ENCODE results near the gene SRF.

SRF gene

DNA sequence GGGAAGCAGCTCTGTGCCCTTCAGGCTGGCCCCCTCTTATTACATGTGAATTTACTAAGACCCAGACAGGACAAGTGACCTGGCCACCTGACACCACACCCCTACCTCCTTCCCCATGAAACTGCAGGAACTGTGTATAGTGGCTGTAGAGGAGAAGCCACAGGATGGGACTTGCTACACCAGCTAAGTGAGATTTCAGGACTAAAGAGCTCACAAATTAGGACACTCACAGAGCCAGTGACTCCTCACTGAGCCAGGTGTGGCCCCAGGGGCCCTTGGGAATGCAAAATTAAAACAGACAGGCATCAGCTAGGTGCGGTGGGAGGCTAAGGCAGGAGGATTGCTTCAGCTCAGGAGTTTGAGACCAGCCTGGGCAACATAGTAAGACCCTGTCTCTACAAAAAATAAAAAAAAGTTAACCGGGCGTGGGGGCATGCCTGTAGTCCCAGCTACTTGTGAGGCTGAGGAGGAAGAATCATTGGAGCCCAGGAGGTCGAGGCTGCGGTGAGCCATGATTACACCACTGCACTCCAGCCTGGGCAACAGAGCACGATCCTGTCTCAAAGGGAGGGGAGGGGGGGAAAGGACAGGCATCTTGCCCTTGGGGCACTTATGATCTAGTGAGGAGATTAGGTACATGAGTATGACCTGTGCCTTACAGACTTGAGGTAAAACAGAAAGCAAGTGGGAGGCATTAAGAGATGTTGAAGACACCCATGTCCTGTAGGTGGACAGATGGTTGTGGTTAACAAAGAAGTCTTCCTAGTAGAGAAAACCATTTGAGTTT, 23.2 kb upstream of the SRF start:
- no peak for DNase-seq

DNA sequence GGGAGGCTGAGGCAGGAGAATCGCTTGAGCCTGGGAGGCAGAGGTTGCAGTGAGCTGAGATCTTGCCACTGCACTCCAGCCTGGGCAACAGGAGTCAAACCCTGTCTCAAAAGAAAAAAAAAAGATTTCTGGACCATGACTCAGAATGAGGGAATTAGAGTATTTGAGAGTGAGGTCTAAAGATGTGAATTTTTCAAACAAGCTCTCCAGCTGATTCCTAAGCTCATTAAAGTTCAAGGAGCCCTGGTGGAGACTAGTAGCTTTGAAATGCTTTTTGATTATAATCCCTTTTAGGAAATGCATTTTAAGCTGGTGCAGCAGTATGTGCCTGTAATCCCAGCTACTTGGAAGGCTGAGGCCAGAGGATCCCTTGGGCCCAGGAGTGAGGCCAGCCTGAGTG, 21.8 kb upstream of the SRF start:
- no peak for DNase-seq

- no peak for DNase-seq
These were observed 20.9 kb upstream of the SRF start for GRCh38 chr6:43150051-43150751.

GRCh38 chr6:43159599-43159998, 11.5 kb upstream of the SRF start:
- DNase-seq: no peak

- DNase-seq: no peak
These were observed 7.2 kb upstream of the SRF start for GRCh38 chr6:43163899-43164298.

- DNase-seq: peak; percentile 80
These were observed 595 bp upstream of the SRF start for GRCh38 chr6:43170417-43170930.

- no peak for DNase-seq
These were observed 636 bp downstream of the SRF start for GRCh38 chr6:43171707-43172103.

DNA sequence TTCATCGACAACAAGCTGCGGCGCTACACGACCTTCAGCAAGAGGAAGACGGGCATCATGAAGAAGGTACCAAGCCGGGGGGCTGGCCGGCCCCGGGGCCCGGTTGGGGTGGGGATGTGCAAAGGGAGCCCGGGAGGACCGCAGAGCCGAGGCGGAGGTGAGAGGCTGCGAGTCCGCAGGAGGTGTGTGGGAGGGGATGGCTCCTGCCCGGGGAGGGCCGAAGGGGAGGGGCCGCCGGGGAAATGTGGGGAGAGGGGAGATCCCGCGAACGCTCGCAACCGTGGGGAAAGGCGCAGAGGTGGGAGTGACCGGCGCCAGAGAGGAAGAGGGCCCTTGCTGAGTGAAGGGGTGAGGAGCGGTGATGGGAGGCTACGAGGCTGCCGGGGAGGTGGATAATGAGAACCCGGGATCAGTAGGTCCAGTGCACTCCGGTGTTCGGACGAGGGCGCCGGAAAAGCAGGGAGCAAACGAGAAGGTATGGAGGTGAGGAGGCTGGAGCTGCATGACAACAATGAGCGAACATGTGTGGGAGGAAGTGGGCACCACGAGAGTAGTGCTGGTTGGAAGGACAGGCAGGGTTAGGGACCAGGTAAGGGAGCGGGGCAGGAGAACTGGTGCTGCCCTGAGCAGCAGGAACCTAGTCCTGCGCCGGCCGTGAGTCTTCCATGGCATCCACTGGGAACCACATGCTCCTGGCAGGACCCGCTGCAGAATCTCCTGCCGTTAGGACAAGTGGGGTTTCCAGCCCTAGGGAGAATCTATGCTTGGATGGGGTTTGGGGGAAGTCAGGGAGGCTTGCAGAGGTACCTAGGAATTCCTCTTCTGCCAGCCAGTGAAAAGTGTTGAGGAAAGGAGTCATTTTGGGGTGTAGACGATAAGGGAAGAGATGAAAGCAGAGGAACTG, 1.3 kb downstream of the SRF start:
- DNase-seq: peak; percentile 19

DNA sequence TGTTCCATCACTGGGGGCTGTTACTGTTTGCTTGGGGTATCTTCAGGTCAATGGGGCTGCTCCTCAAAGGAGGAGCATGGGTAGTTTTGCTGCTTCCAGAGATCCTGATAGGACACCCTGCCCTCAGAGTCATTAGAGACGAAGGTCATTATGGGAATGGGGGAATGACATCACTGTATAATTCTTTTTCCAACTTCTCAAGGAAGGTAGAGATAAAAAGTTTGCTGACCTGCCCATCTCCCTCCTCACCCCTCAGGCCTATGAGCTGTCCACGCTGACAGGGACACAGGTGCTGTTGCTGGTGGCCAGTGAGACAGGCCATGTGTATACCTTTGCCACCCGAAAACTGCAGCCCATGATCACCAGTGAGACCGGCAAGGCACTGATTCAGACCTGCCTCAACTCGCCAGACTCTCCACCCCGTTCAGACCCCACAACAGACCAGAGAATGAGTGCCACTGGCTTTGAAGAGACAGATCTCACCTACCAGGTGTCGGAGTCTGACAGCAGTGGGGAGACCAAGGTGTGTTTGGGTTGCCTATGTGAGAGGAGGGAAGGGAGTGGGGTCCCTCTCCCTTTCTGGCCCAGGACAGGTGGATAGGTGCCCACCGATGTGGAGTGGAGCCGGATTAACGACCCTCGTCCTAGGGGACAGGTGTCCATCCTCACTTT, 2.7 kb downstream of the SRF start:
- no peak for DNase-seq

DNA sequence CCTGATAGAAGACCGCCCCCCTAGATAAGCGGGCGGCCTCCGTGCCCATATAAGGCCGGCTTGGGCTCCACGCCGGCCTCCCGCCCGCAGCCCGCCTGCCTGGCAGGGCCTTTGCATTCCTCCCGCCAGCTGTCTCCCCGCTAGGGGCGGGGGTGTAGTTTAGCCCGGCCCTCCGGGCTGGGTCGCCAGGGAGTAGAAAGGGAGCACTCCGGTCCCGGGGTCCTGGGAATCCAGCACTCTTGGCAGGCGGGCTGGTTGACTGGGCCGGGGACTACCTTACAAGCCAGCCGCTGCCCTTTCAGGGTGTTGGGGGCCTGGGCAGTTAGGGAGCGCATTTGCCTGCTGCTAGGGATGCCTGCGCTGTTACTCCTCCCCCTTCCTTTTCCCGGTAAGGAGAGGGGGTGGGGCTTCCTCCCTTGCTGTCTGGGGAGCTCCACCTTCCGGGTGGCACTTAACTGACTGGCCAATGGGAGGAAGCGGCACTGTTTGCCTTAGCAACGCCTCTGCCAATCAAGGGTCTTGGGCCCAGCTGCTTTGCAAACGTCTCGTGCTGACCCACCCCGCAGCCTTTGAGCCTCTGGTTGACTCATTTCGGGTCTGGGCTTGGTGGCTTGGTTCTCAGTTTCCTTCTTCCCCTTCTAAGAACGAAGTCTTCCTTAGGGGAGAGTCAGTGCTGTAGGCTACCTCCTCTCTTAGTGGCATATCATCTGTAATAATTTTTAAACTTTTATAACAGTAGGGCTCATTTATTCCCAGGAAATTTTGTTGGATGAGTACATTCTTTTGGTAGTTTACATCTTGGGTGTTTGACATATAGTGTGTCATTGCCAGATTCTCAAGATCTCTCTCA, 3.4 kb downstream of the SRF start:
- peak; percentile 95 for DNase-seq

GRCh38 chr6:43175676-43176422, 4.8 kb downstream of the SRF start:
- DNase-seq: no peak

DNA sequence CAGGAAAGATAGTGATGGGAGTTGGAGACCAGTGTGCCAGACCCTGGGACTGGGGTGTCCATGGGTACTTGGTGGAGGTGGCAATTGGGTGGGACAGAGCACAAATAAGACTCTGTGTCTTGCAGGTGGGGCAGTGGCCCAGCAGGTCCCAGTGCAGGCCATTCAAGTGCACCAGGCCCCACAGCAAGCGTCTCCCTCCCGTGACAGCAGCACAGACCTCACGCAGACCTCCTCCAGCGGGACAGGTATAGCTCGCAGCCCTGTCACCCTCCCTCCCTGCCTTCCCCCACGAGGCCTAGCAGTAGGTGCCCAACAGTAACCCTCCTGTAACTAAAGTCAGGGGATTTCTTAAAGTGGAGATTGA, 5.3 kb downstream of the SRF start:
- no peak for DNase-seq

GRCh38 chr6:43178150-43178549, 7.1 kb downstream of the SRF start:
- DNase-seq: no peak

DNA sequence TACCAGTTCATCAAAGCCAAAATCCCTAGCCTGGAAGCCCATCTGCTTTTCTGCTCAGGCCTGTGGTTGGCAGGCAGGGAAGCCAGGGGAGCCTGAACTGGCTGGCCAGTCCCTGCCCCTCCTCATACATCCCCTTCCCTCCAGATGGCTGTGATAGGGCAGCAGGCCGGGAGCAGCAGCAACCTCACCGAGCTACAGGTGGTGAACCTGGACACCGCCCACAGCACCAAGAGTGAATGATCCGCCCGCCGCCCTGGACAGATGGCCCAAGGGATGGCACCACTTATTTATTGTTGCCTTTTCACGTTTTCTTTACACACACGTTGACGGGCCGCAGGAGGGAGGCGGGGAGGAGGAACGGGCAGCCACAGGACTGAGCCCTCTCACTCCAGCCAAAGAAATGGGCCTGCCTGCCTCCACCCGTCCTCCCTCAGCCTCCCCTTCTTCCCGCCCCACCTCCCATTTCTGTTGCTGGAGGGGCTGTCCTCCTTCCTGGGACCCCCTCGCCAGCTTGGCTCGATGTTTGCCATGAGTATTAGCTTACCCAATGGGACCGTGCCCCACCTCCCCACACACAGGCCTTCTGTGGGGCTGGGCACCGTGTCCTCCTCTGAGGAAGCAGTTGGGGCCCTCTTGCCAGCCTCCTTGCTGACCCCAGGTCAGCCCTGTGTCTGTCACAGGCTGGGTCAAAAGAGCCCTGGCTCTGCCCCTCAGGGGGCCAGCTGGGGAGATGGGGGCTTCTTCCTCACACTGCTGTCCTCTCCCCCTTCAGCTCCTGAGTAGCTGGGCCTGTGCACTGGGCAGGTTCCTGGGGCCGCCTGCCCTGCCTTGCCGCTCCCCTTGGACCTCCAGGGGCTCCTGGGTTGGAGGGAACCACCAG, 8.1 kb downstream of the SRF start:
- no peak for DNase-seq

DNA sequence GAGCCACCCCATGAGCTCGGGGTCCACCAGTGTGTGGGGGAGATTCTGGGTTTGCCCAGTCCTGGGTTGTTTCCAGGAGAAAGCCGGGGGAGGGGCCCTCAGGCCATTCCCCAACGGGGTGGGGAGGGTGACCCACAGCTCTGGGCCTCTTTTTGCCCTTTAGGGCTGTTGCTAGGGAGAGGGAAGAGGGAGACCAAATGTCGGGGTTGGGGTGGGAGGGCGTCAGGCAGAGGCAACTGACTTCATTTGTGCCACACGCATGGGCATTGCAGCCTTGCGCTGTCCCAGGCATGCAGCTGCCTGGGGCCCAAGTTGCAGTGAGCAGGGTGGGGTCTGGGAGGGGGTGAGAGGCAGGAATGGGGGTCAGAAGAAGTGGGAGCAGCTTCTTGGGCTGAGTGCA, 9.0 kb downstream of the SRF start:
- no peak for DNase-seq

GRCh38 chr6:43180985-43181384, 9.9 kb downstream of the SRF start:
- no peak for DNase-seq

DNA sequence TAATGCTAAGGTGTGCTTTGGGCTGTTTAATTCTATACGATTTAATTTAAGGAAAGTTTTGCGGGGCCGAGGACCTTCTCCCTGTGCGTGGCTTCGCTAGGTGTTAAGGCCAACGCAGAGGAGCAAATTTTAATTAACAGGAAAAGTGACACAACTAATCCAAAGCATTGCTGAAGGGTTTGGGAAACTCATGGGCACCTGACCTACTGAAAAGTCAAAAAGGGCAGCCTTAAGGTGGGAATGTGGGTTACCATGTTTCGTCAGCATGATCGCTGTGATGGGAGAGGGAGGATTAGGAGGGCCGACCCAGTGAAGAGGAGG, 10.5 kb downstream of the SRF start:
- no peak for DNase-seq

GRCh38 chr6:43181942-43182860, 11.1 kb downstream of the SRF start, which contains the start of gene CUL9:
Gene CUL9, plus strand, starts transcription at chr6:43182196. Its CDS starts 2,115 bp downstream, at chr6:43184311.
- DNase-seq: peak; percentile 78

DNA sequence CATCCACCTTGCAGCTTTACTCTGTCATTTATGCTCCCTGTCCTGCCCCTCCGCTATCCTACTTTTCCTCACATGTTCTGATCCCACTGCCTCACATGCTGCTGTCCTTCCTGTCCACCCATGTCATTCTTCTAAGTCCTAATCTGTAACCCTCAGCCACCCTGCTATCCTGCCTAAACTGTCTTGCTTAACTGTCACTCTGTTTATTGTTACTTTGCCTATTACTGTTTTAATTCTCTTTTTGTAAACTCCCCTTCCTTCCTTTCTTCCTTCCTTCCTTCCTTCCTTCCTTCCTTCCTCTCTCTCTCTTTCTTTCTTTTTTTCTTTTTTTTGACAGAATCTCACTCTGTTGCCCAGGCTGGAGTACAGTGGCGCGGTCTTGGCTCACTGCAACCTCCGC, 12.4 kb downstream of the SRF start:
- DNase-seq: no peak
